Lung (tissue), 12 donors: Measurements from ENCODE around the gene NACC2. TPM values are rescaled to one million over a fixed set of nuclear protein-coding genes. Genes with fewer than 3 reads are reported as not detected.

Source experiments
- ATAC-seq: fragments of 200-7000 bp; cut with Tn5 transposase; one replicate; pipeline ENCODE4 v1.9.1; 2020; ENCODE audit warnings: moderate number of reproducible peaks; ENCODE audit not compliant: insufficient read depth, low FRiP score
- DNase-seq, 3 donors: peaks; one replicate each; pipeline ENCODE4 v3.0.0-alpha.2; 2013 to 2017
- H3K27ac ChIP-seq, 2 donors: one replicate each; pipeline ENCODE4 v1.5.1; 2013; ENCODE audit warnings: mild to moderate bottlenecking in 2 of 2, moderate library complexity in 2 of 2, control low read depth in 1 of 2, inconsistent platforms in 1 of 2, low read depth in 1 of 2, low read length in 1 of 2
- H3K27me3 ChIP-seq, 3 donors: one replicate each; pipeline ENCODE4 v1.5.1; 2013; ENCODE audit warnings: low read length in 2 of 3; ENCODE audit not compliant: control insufficient read depth in 3 of 3, insufficient read depth in 3 of 3
- H3K36me3 ChIP-seq, 4 donors: one replicate each; pipeline ENCODE4 v1.5.1; 2013; ENCODE audit warnings: low read length in 4 of 4, mild to moderate bottlenecking in 1 of 4, moderate library complexity in 1 of 4; ENCODE audit not compliant: control insufficient read depth in 4 of 4, insufficient read depth in 4 of 4
- H3K4me1 ChIP-seq, 5 donors: one replicate each; pipeline ENCODE4 v1.5.1; 2013; ENCODE audit warnings: low read length in 5 of 5, mild to moderate bottlenecking in 2 of 5, moderate library complexity in 1 of 5; ENCODE audit not compliant: control insufficient read depth in 5 of 5, insufficient read depth in 5 of 5
- H3K4me3 ChIP-seq: one replicate; pipeline ENCODE4 v1.5.1; 2013; ENCODE audit warnings: mild to moderate bottlenecking, control low read depth, moderate library complexity
- H3K9ac ChIP-seq, 2 donors: one replicate each; pipeline ENCODE4 v1.5.1; 2013; ENCODE audit warnings: low read length in 2 of 2, control low read depth in 1 of 2; ENCODE audit not compliant: insufficient read depth in 1 of 2
- H3K9me3 ChIP-seq, 4 donors: one replicate each; pipeline ENCODE4 v1.5.1; 2013; ENCODE audit warnings: low read length in 3 of 4, mild to moderate bottlenecking in 1 of 4, moderate library complexity in 1 of 4; ENCODE audit not compliant: control insufficient read depth in 4 of 4, insufficient read depth in 3 of 4
- WGBS, 2 donors: extraction: QIAGEN DNeasy Blood & Tissue Kit; methylation state at CpG; one replicate each; pipeline ENCODE4 v1.1.7; 2013; 5-methylcytosine and 5-hydroxymethylcytosine counted together
- polyA plus RNA-seq, 2 donors: library from polyadenylated mRNA; stranded (reverse); fragments of 200-250 nt; gene quantifications; one replicate each; pipeline ENCODE4 v1.2.1, GENCODE V29; 2013
- total RNA-seq, 2 donors: library from RNA; depleted of rRNA in 1 of 2; stranded (reverse); fragments of >200 nt in 1 of 2; gene quantifications; one replicate each; pipeline ENCODE4 v1.2.1, GENCODE V29; 2014 to 2021
- TF ChIP-seq, protein P1 (sequence below): IDR thresholded peaks from 2 replicates; pipeline ENCODE4 v1.5.1; 2012; ENCODE audit warnings: mild to moderate bottlenecking; ENCODE audit errors: control extremely low read depth, extremely low read depth
- donor health status: control.
- donor health status: control.
- donor health status: Bipolar disorder and iron deficiency.
- donor health status: healthy.
- donor health status: DM: yes; HTN: yes; CAD: no.

Gene NACC2
- total and polyA plus RNA-seq, 4 donors, result 5.9 to 32.7 (median 10.5) TPM

DNA sequence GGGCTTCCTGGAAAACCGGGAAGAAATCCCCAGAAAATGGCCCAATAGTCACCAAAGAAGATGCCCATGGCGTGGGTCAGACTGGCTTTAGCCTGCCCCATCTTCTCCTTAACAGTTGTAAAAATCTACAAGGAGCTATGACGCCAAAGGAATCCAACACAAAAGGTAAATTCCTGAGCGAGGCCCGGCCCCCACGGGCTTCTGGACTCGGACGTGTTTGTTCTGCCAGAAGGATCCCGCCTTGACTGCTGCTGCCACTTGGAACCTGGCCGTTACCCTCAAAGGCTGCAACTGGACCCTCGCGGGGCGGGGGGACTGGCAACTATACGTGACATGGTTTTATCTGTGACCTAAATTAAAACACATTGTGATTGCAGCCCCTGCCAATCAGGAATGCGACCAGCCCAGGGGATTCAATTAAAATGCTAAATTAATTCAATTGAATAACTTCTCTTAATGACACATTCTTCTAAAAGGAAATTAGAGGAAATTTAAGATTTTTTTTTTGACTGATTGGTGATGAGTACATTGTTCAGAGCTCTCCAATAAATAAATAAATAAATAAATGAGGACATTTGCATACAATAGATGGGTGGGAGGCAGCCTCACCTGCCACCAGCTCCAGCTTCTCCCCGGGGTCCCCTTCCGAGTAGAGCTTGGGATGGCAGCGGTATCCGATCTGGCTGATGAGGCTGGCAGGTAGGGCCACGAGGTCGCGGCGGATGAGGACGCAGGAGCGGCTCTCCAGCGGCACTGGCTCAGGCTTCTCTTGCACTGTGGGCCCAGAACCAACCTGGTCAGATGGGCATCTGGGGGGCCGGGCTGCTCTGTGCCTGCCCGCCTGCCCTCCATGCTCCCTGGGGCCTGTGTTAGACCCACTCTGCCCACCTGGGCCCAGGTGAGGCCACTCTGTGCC lies 79.2 kb downstream of the NACC2 start:
- no peak for ATAC-seq
- Histone ChIP-seq H3K27me3 (no peaks in the 10 kb centered on the region), H3K4me1 (peaks cover 0 to 28% (median 4%) of the 10 kb centered on the region in 5 donors), H3K27ac (no peak overlapping the region), H3K4me3 (no peak overlapping the region), H3K9me3 (no peaks in the 10 kb centered on the region), H3K36me3 (peaks cover 0 to 17% (median 0%) of the 10 kb centered on the region in 4 donors), H3K9ac (no peak overlapping the region)
- TF ChIP-seq, protein P1, sequence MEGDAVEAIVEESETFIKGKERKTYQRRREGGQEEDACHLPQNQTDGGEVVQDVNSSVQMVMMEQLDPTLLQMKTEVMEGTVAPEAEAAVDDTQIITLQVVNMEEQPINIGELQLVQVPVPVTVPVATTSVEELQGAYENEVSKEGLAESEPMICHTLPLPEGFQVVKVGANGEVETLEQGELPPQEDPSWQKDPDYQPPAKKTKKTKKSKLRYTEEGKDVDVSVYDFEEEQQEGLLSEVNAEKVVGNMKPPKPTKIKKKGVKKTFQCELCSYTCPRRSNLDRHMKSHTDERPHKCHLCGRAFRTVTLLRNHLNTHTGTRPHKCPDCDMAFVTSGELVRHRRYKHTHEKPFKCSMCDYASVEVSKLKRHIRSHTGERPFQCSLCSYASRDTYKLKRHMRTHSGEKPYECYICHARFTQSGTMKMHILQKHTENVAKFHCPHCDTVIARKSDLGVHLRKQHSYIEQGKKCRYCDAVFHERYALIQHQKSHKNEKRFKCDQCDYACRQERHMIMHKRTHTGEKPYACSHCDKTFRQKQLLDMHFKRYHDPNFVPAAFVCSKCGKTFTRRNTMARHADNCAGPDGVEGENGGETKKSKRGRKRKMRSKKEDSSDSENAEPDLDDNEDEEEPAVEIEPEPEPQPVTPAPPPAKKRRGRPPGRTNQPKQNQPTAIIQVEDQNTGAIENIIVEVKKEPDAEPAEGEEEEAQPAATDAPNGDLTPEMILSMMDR, result no peak
- DNase-seq, result peak; percentile 45 to 62 (median 51)
- 82 to 89% methylated on average over 27 to 28 of the region's 28 CpGs for WGBS, 2 donors

DNA sequence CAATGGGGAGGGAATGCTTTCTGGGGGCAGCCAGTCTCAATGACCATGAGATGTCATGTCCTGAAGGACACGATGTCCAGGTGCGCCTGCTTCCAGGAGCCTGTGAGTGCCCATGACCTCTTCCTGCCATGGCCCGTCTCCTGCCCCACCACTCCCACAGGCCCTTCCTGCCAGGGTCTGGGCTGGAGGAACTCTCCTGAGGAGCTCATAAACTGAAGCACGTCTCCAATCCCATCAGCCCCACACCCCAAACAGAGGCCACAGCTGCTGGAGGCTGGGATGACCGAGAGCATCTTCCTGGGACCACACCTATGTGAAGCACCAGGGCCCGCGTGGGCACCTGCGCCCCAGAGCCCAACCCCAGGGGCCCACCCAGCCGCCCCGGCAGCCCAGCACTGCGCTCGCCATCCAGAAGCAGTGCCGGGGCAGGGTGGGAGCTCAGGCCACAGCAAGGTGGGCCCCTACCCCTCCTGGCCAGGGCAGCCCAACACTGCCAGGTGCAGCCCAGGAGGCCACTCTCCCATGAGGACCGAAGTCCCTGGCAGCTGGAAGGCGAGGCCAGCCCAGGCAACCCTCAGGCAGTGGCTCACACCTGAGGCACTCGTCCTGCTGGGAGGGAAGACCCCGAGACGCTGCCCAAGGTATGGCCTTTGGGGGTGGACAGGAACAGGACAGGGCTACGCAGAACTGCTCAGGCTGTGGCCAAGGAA lies 80.0 kb downstream of the NACC2 start:
- Histone ChIP-seq H3K9me3 (no peaks in the 10 kb centered on the region), H3K9ac (no peak overlapping the region), H3K27ac (peak overlapping the region in 1 of 2 donors; percentile 26), H3K27me3 (no peaks in the 10 kb centered on the region), H3K4me3 (no peak overlapping the region), H3K36me3 (peaks cover 0 to 15% (median 0%) of the 10 kb centered on the region in 4 donors), H3K4me1 (peaks cover 0 to 31% (median 4%) of the 10 kb centered on the region in 5 donors)
- WGBS, 2 donors, result 79 to 83% methylated on average over 19 of the region's 19 CpGs
- TF ChIP-seq, protein P1, result no peak
- DNase-seq, result no peak
- ATAC-seq, result no peak

DNA sequence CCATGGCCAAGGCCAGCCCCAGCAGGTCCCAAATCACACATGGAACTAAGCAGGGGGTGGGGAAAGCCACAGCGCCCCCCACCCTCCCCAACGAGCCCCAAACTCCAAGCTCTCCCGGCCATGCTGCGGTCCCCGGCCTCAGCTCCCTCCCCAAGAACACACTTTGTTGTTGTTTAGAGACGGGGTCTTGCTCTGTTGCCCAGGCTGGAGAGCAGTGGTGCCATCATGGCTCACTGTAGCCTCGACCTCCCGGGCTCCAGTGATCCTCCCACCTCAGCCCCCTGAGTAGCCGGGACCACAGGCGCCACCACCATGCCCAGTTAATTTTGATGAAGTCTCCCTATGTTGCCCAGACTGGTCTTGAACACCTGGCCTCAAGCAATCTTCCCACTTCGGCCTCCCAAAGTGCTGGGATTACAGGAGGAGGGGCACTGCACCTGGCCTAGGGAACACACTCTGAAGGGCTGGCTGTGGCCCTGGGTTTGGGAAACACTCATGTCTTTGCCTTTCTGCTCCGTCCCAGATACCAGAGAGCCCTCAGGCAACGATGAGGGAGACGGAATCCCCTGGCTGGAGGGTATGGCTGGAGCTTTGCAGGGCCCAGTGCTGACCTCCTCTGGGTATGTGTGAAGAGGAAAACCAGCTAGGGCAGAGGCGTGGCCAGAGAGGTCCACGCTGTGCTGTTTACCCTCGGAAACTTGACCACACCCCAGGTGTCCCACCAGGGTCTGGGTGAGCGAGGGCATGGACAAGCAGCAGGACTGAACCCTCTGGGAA lies 80.8 kb downstream of the NACC2 start:
- 84 to 93% methylated on average over 18 of the region's 18 CpGs for WGBS, 2 donors
- no peak for ATAC-seq
- no peak for DNase-seq
- Histone ChIP-seq H3K9me3 (no peaks in the 10 kb centered on the region), H3K4me1 (peaks cover 0 to 32% (median 4%) of the 10 kb centered on the region in 5 donors), H3K27me3 (no peaks in the 10 kb centered on the region), H3K27ac (peak overlapping the region in 1 of 2 donors; percentile 26), H3K4me3 (no peak overlapping the region), H3K36me3 (peaks cover 0 to 19% (median 0%) of the 10 kb centered on the region in 4 donors), H3K9ac (no peak overlapping the region)
- TF ChIP-seq, protein P1, result no peak
